Measurements from ENCODE around the gene KRTAP9-7.

Gene KRTAP9-7

DNA sequence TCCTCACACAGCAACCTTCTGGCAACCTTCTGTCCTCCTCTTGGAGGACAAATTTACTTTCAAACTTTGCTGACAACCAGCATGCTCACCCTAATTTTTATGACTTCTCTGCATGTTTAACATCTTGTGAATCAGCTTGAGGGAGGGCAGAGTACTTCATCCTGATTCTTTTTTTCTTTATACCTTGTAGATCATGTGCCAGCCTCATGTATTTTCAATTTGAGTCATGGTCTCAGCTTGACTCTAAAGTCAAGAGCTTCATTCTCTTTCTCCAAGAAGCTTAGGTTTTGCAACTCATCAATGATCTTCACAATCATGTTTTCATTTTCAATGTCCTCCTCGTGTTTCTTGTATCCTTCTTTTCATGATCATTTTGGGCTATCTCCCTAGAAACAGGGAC is 3.6 kb upstream of the KRTAP9-7 start:
- no peak for DNase-seq (ENCODE audit: low read depth)

DNA sequence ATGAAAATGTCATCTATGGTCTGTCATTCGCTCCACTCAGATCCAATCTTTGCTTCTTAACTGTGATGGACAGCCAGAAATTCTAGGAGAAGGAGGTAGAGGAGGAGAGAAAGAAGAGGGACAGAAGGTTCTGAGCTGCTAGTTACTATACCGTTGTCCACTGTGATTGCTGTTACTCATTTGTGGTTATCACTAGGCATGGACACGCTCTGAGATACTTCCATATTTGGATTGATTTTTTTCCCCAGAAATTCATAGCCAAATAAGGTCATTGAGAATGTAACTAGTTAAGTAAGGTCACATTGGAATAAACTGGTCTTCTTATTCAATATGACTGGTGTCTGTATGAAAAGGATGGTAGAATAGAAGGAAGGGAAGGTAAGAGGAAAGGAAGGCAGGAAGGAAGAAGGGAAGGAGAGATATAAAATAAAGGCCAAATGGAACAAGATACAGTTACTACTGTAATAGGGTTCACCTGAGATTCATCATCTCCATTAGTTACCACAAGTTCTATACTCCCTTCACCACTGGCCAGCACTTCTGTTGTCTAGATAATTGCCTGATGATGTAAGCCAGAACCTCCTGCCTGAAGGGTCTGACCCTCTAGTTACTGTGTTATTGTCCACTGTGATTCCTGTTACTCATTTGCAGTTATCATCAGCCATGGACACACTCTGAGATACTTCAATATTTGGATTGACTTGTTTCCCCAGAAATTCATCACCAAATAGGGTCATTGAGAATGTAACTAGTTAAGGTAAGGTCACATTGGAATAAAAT is 2.9 kb downstream of the KRTAP9-7 start:
- no peak for DNase-seq (ENCODE audit: low read depth)

DNA sequence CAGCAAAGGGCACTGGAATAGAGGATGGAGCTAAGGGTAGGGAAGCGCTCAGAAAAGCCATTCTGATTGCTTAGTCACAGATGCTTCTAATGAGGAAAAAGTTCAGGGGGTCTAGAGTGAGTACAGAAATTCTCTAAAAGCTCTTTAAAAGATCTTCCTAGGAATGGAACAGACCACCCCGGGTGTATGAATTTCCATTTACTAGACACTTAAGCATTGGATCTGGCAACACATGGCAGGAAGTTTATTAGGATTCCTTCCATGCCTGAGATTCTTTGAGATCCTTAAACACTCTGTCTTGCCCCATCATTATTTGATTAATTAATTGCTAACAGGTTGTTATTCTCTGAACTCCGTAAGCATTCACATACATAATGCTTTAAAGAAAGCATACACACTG is 8.5 kb downstream of the KRTAP9-7 start:
- no peak for DNase-seq (ENCODE audit: low read depth)

DNA sequence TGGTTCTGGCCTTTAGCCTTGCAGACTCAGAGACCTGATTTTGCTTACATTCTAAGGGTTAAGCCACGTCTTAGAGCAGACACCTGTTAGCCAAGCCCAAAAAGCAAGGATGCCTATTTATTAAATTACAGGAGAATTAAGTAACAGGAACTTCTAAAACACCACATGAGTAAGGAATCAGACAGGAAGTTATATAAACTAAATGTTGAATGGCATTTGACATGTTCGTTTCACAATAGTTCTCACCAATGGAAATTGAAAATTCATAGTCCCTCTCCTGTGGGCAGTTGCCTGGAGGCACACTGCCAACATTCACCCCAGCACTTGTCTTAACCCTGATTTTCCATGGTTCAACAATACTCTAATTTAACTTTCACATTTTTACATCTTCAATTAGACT is 9.0 kb downstream of the KRTAP9-7 start:
- no peak for DNase-seq (ENCODE audit: low read depth)

DNA sequence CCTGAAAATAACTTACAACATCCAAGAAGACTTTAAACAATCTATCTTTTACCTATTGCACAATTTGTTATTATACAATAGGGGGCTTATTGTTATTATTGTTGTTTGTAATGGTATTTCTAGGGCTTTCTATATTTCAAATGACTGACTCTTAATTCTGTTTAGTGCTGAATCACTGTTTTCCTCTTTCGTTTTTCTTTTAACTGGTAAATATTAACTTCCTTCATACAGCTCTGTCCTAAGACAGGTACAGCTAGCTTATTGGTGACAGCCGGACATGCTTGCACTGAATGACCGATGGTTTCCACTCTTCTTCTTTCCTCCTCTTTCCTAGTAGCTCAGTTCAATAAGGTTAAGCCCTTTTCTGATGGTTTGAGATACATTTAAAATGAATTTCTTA is 11.6 kb downstream of the KRTAP9-7 start:
- no peak for DNase-seq (ENCODE audit: low read depth)

DNA sequence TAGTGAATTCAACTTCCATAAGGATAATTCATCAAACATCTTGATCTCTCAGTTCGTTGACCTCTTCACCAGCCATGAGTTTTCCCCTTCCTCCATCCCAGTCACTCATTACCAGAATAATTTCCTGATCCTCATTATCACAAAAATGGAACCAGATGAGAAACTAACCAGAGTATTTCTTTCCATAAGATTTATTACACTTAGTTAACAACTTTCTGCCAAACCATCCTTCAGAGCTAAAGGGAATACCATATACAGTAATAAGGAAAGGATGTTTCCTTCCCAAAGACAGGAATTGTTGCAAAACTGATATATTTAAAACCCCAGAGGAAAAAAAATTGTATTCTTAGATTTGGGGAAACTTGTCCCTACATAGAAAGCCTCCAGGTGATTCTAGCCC is 18.5 kb downstream of the KRTAP9-7 start:
- no peak for DNase-seq (ENCODE audit: low read depth)

DNA sequence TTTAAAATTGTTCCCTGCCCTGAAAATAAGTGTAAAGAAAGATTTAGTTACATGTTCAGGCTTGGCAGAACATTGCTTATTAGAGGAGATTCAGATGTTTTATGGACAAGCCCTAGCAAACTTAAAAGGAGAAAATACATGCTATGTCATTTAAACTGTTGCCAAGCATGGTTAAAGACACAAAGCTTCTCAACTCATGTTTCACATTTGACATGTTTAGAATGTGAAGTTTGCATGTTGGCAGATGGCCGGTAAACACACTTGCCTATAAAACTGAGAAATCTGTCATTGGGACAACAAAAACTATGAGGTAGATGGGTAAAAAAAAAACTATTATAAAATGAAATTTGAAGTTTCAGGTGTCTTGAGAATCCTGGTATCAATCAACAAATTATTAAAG is 21.3 kb downstream of the KRTAP9-7 start:
- DNase-seq (ENCODE audit: low read depth) = no peak

DNA sequence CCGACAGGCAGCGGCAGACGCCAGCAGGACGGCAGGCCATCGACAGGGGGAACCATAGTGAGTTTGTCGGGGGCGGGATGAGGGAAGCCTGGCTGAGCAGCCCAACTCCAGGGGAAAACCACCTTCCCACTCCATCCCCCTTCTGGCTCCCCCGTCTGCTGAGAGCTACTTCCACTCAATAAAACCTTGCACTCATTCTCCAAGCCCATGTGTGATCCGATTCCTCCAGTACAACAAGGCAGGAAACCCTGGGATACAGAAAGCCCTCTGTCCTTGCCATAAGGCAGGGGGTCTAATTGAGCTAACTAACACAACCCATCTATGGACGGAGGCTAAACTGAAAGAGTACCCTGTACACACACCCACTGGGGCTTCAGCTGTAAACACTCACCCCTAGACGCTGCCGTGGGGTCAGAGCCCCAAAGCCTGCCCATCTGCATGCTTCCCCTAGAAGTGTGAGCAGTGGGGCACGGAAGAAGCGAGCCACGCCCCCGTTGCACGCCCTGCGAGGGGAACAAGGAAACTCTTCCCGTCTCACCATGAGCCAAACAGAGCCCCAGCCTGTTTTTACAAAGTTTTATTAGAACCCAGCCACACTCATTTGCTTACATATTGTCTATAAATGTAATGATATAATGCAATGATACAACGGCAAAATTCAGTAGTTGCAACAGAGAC is 23.1 kb downstream of the KRTAP9-7 start:
- no peak for DNase-seq (ENCODE audit: low read depth)

DNA sequence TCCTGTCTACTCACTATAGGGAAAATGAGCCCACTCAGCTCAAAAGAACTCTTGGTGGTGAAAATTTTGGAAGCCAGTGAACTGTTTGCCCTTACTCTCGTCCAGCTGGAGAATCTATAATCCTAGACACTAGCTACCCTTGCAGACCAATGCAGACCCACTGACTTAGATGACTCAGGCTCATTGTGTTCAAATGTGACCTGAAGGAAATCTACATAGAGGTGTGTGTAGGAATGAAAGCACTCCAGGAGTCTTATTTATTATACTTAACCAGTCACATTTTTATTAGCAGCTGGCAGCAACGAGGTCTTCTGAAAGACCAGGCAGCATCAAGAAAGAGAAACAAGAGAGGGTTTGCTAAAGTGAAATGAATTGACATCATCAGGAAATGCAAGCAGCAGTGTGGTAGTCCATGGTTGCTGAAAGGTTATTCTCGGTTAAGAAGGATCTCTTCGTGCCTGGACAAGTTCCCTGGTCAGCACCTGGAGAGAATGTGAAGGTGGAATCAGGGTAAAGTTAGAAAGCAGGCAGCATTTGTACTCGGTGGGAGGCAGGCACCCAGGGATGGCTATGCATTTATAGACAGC is 25.8 kb downstream of the KRTAP9-7 start:
- DNase-seq (ENCODE audit: low read depth) = no peak

DNA sequence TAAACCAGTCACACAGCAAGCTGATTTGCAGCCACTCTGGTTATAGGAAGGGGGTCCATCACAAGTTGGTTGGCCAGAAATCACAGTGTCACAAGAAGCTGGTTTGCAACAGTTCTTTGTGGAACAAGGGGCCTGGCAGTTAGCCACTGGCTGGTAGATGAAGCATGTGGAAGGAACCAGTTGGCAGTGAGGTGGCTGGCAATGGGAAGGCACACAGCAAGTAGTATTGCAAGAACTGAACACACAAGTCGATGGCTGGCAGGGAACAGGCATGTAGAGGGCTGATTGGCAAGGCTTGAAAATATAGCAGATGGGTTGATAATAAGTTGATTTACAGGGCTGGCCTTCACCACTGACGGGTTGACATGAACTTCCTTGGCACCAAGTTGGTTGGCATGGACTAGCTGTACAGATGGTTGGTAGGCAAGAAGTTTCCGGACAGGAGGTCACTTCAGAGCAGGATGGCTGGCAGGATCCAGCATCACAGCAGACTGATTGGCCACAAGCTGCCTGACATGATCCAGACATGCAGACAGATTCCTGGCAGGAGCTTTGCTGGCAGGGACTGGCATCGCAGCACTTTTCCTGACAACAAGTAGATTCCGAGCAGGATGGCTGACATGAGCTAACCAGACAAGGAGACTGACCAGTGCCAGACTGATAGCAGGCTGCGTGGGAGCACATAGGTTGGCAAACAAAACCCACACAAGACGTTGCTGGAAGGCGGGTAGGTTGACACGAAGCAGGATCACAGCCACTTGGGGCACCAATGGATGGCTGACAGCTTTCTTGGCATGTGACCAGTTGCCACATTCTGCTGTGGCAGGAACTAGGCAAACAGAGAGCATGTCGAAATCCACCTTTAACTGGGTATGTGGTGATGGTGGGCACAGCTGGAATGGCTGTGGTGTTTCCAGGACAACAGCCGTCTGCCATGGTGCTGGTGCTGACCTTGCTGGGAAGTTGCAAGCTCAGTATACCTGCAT is 26.7 kb downstream of the KRTAP9-7 start, which contains the start of gene KRTAP29-1:
Gene KRTAP29-1, minus strand, starts transcription at position 936 of the 986 bp plus-strand sequence. Its CDS starts 0 bp downstream, at position 936.
- no peak for DNase-seq (ENCODE audit: low read depth)

DNA sequence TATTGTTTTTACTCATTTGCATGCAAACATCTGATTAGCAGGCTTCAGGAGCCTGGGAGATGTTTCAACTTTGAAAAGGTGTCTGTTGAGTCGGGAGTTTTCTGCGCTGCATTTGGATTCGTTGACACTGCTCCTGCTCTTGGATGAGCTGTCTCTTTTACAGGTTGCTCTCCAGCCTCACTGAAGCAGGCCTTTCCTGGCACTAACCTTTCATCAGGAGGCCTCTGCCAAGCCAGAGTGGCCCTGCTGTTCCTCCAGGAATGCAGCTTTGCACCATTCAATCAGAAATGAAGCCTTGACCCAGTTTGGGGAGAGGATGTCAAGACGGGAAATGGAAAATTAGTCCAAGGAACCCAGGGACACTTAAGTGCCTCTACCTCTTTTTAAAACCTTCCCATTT is 27.5 kb downstream of the KRTAP9-7 start:
- DNase-seq (ENCODE audit: low read depth) = no peak

DNA sequence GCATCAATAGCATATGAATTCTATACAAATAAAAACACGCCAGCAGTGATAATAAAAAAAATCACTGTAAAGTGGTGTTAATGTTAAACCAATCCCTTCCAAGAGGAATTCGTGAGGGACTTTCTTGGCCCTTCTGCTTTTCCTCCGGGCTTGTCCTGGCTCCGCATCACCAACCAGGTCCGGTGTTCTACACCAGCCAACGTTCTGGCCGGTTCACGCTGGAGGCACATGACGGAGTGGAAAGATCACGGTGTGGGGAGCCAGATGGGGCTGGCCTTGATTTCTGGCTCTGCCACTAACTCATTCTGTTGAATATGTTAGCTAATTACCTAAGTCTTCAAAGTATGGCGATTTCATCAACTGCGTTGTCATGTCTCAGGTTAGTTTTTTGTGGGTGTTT is 28.6 kb downstream of the KRTAP9-7 start:
- no peak for DNase-seq (ENCODE audit: low read depth)

DNA sequence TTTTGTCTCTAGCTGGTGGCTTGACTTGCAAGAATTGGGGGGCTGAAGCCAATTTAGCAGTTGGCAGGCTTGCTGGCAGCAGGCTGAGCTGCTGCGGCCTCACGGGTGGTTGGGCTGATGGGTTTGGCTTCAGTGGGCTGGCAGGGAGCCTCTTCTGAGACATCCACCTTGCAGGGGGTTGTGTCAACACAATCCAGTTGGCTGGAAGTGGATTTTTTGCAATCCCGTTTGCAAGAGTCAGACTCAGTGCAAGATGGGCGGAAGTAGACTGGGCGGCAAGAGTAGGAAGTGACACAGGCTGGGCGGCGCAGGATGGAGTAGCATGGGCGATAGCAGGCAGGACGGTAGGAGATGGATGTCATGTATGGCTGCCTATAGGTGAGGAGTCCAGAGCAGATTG is 32.1 kb downstream of the KRTAP9-7 start:
- no peak for DNase-seq (ENCODE audit: low read depth)

DNA sequence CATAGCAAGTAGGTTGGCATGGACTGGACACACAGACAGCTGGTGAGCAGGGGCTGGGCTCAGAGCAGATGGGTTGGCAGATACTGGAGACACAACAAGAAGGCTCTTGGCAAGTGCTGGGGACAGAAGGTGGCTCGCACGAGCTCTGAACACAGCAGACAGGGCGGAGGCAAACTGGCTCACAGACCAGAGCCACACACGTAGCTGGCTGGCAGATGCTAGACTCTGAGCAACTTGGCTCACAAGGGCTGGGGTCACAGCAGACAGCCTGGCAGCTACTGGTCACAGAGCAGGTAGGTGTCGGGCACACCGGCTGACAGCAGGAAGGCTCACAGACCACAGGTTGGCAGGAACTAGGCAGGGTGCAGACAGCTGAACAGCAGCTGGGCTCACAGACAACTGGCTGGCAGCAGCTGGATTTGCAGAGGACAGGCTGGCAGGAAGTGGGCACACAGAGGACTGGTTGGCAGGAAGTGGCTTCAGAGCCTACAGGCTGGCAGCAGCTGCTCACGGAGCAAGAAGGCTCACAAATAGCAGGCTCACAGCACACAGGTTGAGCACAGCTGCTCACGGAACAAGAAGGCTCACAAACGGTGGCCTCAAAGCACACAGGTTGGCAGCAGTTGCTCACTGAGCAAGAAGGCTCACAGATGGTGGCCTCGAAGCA is 32.9 kb downstream of the KRTAP9-7 start:
- DNase-seq (ENCODE audit: low read depth) = no peak

DNA sequence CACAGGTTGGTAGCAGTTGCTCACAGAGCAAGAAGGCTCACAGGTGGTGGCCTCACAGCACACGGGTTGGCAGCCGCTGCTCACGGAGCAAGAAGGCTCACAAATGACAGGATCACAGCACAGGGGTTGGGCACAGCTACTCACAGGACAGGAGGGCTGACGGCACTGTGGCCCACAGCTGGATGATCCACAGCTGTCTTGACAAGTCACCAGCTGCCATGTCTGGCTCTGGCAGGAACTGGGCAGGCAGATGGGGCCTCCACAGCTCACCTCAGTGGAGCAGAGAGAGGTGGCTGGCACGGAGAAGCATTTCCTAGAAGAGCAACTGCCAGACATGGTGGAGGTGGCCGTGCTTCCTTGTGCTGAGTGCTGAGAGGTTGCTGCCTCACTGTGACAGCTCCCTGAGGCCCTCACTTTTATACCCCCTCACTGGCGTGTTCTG is 33.4 kb downstream of the KRTAP9-7 start, which contains the start of gene KRTAP16-1:
Gene KRTAP16-1, minus strand, starts transcription at position 392 of the 442 bp plus-strand sequence. Its CDS starts 56 bp downstream, at position 336.
- no peak for DNase-seq (ENCODE audit: low read depth)

DNA sequence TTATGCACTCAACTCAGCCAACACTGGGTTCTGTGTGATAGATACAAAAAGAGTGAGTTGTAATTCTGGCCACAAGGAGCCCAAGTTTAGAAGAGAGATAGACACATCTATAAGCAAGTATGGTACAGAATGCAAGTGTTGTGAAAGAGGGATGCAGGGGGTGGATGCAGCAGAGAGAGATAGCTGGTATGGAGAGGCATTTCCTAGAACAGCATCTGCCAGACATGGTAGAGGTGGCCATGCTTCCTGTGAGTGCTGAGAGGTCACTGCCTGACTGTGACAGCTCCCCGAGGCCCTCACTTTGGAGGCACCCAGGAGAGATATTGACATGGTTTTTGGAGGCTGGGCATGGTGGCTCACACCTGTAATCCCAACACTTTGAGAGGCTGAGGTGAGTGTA is 35.6 kb downstream of the KRTAP9-7 start:
- no peak for DNase-seq (ENCODE audit: low read depth)

DNA sequence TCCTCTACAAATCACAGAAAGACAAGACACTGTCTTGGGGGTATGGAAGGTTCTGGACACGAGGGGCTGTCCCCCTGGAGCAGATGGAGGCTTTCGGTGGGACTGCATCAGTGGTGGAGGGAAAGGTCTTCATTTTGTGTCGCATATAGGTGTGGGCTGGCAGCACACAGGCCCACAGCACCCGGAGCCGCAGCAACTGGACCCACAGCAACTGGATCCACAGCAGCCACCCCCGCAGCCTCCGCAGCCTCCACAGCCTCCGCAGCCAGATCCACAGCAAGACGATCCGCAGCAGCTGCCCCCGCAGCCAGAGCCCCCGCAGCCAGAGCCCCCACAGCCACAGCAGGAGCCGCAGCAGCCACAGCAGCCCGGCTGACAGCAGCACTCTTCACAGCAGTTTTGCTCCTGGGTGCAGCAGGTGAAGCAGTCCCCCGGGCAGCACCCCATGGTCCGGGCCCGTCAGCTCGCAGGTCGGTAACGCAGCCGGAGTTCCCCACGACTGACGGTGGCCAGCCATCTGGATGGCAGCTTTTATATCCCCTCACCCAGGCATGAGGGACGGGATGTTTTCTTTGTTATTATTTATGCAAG is 39.8 kb downstream of the KRTAP9-7 start, which contains the start of gene KRTAP17-1:
Gene KRTAP17-1, minus strand, starts transcription at position 507 of the 591 bp plus-strand sequence. Its CDS starts 60 bp downstream, at position 447.
- no peak for DNase-seq (ENCODE audit: low read depth)

DNA sequence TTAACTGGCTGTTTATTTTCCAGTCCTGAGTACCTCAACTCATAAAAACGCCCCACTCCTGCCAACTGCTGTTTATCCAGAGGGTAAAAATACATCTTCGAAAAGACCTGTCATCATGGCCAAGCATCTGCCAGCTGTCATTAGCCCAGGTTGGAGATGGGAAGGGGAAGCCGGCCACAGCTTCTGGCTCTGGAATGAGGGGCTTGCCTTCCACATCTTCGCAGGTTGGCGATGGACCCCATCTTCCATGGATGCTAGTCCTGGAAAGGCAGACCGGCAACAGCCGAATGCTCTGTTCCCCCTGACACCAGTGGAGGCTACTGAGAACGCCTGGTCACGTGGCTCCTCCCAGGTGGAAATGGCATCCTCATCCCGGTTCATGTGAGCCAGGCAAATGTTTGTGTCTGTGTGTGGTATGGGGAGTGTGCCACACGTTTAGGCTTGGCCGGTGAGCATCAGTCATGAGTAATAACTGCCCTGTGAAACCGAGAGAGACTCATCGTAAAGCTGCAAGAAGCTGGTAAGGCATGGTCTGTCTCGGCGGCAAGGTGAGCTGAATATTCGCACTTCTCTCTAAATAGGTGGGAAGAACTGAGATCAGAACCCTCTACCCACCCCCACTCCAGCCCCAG is 40.4 kb downstream of the KRTAP9-7 start:
- no peak for DNase-seq (ENCODE audit: low read depth)

DNA sequence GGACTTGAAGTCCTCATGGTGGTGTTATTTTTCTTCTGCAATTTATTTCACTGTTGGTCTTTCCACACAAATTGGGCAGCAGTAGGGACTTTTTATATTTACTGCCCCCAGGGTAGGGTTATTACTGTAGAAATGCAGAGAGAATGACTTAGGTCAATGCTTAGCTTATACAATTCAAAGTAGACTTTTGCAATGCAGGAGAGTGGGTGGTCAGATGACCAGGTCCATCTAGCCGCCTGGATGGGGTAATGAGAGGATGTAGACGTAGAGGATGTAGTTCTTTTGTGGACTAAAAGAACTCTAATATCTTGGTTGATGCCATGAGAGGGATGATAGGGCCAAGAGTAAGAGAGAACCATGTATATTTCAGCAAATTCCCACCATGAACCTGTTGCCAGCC is 42.7 kb downstream of the KRTAP9-7 start:
- no peak for DNase-seq (ENCODE audit: low read depth)

Measured in ELR (cell line).